Colonic mucosa (tissue), 4 donors: ENCODE results near the gene SPSB3. TPM values are rescaled to one million over a fixed set of nuclear protein-coding genes. Genes with fewer than 3 reads are reported as not detected.
"Not testable (repeated sequence)": the region's sequence is repeated elsewhere in the genome, so short reads cannot be mapped to it uniquely, and the experiment has no call there.

Experiments
- DNase-seq: peaks from one replicate; pipeline ENCODE4 v3.0.0-alpha.2; 2020
- H3K27ac ChIP-seq: fragments of 200-600 bp; one replicate; pipeline ENCODE4 v1.8.0; 2021
- H3K27me3 ChIP-seq: fragments of 200-600 bp; one replicate; pipeline ENCODE4 v1.8.0; 2021
- H3K36me3 ChIP-seq: fragments of 200-600 bp; one replicate; pipeline ENCODE4 v1.8.0; 2021
- H3K4me1 ChIP-seq: fragments of 200-600 bp; one replicate; pipeline ENCODE4 v1.8.0; 2021; ENCODE audit warnings: mild to moderate bottlenecking
- H3K4me3 ChIP-seq: fragments of 200-600 bp; one replicate; pipeline ENCODE4 v1.8.0; 2021
- H3K9ac ChIP-seq, 2 donors: one replicate each; pipeline ENCODE4 v1.7.0; 2013; ENCODE audit warnings: control low read depth in 2 of 2, low read depth in 2 of 2, low read length in 2 of 2
- H3K9me3 ChIP-seq: fragments of 200-600 bp; one replicate; pipeline ENCODE4 v1.8.0; 2021
- intact Hi-C: fragments of 100-400 bp; cut with DNase I; formaldehyde crosslinking; loops from one replicate; pipeline ENCODE4 v1.14.1; 2022
- total RNA-seq, 2 donors: library from RNA; stranded (reverse); fragmentation: NEBNext Ultra II Directional in 1 of 2; extraction: Animal tissue kit (Norgen Biotek cat#: 25700) in 1 of 2; gene quantifications; one replicate each; pipeline ENCODE4 v1.2.1, GENCODE V29; 2021
- TF ChIP-seq, protein P1 (sequence below): fragments of 200-600 bp; IDR thresholded peaks from one replicate; pipeline ENCODE4 v1.8.0; 2022; ENCODE audit warnings: antibody characterized with exemption, mild to moderate bottlenecking
- donor health status: healthy.
- donor health status: DM: no; HTN: no; CAD: no.
- donor health status: DM: no; HTN: no; CAD: no.

SPSB3 gene
- total RNA-seq, 2 donors from 2014 or later = 32.7 to 35.9 TPM

DNA sequence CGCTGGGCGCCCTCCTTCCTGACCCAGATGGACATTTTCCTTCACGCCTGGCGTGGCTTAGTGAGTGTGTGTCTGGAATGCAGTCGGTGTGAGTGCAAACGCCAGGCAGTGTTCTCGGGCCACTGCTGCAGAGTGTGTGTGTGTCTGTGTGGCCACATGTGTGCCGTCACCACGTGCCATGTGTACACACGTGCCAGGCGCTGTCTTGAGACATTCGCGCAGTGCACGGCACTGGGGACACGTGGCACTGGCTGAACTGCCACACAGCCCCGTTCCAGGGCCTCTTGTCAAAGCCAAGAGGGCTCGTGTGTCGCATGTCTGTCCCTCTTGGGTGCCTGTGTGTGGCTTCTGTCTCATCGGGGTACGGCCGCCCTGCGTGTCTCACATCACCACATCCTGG is 47.6 kb downstream of the SPSB3 start:
- Histone ChIP-seq H3K27ac (no peak overlapping the region), H3K9me3 (no peaks in the 10 kb centered on the region), H3K27me3 (no peaks in the 10 kb centered on the region), H3K4me3 (no peak overlapping the region), H3K36me3 (no peaks in the 10 kb centered on the region), H3K4me1 (no peaks in the 10 kb centered on the region), H3K9ac (no peak overlapping the region)
- TF ChIP-seq, protein P1, sequence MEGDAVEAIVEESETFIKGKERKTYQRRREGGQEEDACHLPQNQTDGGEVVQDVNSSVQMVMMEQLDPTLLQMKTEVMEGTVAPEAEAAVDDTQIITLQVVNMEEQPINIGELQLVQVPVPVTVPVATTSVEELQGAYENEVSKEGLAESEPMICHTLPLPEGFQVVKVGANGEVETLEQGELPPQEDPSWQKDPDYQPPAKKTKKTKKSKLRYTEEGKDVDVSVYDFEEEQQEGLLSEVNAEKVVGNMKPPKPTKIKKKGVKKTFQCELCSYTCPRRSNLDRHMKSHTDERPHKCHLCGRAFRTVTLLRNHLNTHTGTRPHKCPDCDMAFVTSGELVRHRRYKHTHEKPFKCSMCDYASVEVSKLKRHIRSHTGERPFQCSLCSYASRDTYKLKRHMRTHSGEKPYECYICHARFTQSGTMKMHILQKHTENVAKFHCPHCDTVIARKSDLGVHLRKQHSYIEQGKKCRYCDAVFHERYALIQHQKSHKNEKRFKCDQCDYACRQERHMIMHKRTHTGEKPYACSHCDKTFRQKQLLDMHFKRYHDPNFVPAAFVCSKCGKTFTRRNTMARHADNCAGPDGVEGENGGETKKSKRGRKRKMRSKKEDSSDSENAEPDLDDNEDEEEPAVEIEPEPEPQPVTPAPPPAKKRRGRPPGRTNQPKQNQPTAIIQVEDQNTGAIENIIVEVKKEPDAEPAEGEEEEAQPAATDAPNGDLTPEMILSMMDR = no peak
- intact Hi-C loops = no loop called here
- no peak for DNase-seq

DNA sequence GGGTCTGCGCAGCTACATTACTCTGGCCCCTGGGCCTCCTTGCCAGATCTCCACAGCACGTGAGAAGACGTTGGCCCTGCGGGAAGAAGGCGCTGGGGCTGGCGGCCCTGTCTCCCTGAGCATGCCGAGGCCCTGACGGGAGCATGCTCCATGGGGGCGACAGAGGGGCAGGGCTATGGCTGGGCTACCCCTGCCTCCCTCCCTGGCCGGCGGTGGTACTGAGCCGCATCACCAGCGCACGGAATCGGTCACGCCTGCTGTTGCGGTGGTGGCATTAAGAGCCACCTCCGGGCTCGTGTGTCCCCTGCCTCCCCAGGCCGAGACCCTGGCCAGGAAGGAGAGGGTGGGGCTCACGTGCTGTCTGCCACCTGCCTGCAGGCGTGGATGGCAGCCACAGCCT is 48.2 kb downstream of the SPSB3 start:
- intact Hi-C loops = no loop called here
- Histone ChIP-seq H3K9me3 (no peaks in the 10 kb centered on the region), H3K36me3 (peaks cover 1% of the 10 kb centered on the region), H3K4me3 (no peak overlapping the region), H3K27me3 (no peaks in the 10 kb centered on the region), H3K4me1 (no peaks in the 10 kb centered on the region), H3K9ac (no peak overlapping the region), H3K27ac (no peak overlapping the region)
- TF ChIP-seq, protein P1 = no peak
- no peak for DNase-seq

DNA sequence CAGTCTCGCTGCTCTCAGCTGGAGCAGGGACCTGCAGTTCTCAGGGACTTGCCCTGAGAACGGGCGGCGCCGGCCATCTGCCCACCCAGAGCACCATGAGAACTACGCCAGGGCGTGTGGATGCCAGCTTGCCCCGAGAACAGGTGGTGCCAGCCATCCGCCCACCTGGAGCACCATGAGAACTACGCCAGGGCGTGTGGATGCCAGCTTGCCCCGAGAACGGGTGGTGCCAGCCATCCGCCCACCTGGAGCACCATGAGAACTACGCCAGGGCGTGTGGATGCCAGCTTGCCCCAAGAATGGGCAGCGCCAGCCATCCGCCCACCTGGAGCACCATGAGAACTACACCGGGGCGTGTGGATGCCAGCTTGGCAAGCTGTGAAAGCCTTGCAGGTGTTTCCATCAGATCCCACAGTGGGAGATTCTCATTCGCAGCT is 49.8 kb downstream of the SPSB3 start:
- DNase-seq, H3K27ac ChIP-seq, H3K36me3 ChIP-seq, H3K4me1 ChIP-seq, H3K27me3 ChIP-seq, intact Hi-C loops, H3K9me3 ChIP-seq, H3K9ac ChIP-seq, H3K4me3 ChIP-seq: not testable (repeated sequence)

DNA sequence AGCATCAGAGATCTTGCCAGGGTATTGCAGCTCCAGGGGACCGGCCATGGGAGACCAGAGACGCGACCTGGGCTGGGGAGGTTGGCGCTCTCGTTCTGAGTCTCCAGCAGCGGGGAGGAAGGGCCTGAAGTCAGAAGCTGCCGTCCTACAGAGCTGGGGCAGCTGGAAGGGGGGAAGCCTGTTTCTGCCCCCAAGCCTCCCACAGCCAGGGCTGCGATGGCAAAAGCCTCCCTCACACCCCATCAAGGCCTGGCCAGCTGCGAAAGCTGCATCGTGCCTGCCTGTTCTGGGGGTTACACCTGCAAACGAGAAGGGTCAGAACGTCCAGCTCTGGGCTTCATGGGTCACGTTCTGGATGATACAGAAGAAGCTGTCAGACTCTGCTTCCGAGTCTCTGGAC is 50.3 kb downstream of the SPSB3 start:
- no peak for DNase-seq
- TF ChIP-seq, protein P1 = no peak
- H3K36me3 ChIP-seq = peaks cover 3% of the 10 kb centered on the region
- no peak overlapping the region for H3K27ac ChIP-seq
- no peak overlapping the region for H3K4me3 ChIP-seq
- H3K9me3 ChIP-seq = no peaks in the 10 kb centered on the region
- intact Hi-C loops = no loop called here
- H3K4me1 ChIP-seq = no peaks in the 10 kb centered on the region
- H3K27me3 ChIP-seq = no peaks in the 10 kb centered on the region
- no peak overlapping the region for H3K9ac ChIP-seq

DNA sequence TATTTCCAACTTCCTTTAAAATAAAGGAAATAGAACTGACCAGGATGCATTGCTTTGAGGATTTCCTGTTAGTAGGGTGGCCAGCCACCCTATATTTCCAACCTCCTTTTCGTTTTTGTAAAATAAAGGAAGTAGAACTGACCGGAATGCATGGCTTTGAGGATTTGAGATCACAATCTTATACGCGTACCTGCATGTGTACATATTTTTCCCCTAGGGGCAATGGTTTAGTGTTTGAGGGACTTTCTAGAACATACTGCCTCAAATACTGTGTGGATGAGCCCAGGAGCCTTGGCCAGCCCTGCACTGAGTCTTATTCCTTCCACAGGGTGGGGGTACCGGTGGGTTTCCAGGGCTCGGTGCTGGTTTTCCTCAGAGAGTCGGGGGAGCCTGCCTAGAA is 50.8 kb downstream of the SPSB3 start:
- peaks cover 3% of the 10 kb centered on the region for H3K36me3 ChIP-seq
- no peaks in the 10 kb centered on the region for H3K9me3 ChIP-seq
- H3K27ac ChIP-seq = no peak overlapping the region
- intact Hi-C loops = no loop called here
- no peak overlapping the region for H3K4me3 ChIP-seq
- no peaks in the 10 kb centered on the region for H3K27me3 ChIP-seq
- H3K9ac ChIP-seq = no peak overlapping the region
- DNase-seq = no peak
- no peaks in the 10 kb centered on the region for H3K4me1 ChIP-seq
- TF ChIP-seq, protein P1 = no peak

DNA sequence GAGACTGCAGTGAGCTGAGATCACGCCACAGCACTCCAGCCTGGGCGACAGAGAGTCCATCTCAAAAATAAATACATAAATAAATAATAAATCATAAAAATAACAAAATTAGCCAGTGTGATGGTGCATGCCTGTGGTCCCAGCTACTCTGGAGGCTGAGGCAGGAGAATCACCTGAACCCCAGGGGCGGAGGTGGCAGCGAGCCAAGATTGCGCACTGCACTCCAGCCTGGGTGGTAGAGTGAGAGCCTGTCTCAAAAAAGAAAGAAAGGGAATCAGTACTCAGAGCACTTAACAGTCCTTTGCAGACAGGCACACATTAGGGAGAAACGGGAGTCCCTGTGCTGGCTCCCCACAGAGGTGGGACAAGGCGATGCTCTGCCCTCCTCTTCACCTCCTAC is 51.3 kb downstream of the SPSB3 start:
- Histone ChIP-seq H3K27ac (no peak overlapping the region), H3K9ac (no peak overlapping the region), H3K4me3 (no peak overlapping the region), H3K27me3 (no peaks in the 10 kb centered on the region), H3K36me3 (peaks cover 3% of the 10 kb centered on the region), H3K9me3 (no peaks in the 10 kb centered on the region), H3K4me1 (no peaks in the 10 kb centered on the region)
- TF ChIP-seq, protein P1 = no peak
- no peak for DNase-seq
- intact Hi-C loops = no loop called here
